Nephron progenitor cell (in vitro differentiated cells): ENCODE data around the gene CHRNG.

Experiments used
- DNase-seq: peaks from one replicate; pipeline ENCODE4 v3.0.0; 2021
- H3K27ac Mint-ChIP-seq: 2 replicates; pipeline ENCODE4 v1.8.0; 2021; ENCODE audit warnings: mild to moderate bottlenecking, moderate library complexity, mixed read lengths
- H3K27me3 Mint-ChIP-seq: 2 replicates; pipeline ENCODE4 v1.8.0; 2021; ENCODE audit warnings: mild to moderate bottlenecking, low read depth, mixed read lengths; ENCODE audit not compliant: poor library complexity
- H3K36me3 Mint-ChIP-seq: 2 replicates; pipeline ENCODE4 v1.8.0; 2021; ENCODE audit warnings: low read depth, mixed read lengths
- H3K4me1 Mint-ChIP-seq: 2 replicates; pipeline ENCODE4 v1.8.0; 2021; ENCODE audit warnings: mixed read lengths
- H3K4me3 Mint-ChIP-seq: 2 replicates; pipeline ENCODE4 v1.8.0; 2021; ENCODE audit warnings: mild to moderate bottlenecking, moderate library complexity, mixed read lengths
- H3K9me3 Mint-ChIP-seq: 2 replicates; pipeline ENCODE4 v1.8.0; 2021; ENCODE audit warnings: mild to moderate bottlenecking, moderate library complexity, mixed read lengths
- CTCF ChIP-seq: fragments of 200-600 bp; sonication (generic); IDR thresholded peaks from 2 replicates; pipeline ENCODE4 v1.5.0; 2021; ENCODE audit warnings: antibody characterized with exemption

Gene CHRNG

GRCh38 chr2:232492963-232493700 is 46.4 kb upstream of the CHRNG start:
- no peak for DNase-seq
- TF ChIP-seq CTCF, result no peak
- H3K27ac Mint-ChIP-seq, result peak overlapping the region; percentile 34
- no peaks in the 10 kb centered on the region for H3K36me3 Mint-ChIP-seq
- no peaks in the 10 kb centered on the region for H3K9me3 Mint-ChIP-seq
- peaks cover 59% of the 10 kb centered on the region for H3K27me3 Mint-ChIP-seq
- H3K4me1 Mint-ChIP-seq, result peaks cover 61% of the 10 kb centered on the region
- no peak overlapping the region for H3K4me3 Mint-ChIP-seq

- H3K9me3 Mint-ChIP-seq, result no peaks in the 10 kb centered on the region
- no peak for DNase-seq
- no peak overlapping the region for H3K27ac Mint-ChIP-seq
- TF ChIP-seq CTCF, result no peak
- H3K4me1 Mint-ChIP-seq, result peaks cover 64% of the 10 kb centered on the region
- peaks cover 57% of the 10 kb centered on the region for H3K27me3 Mint-ChIP-seq
- H3K4me3 Mint-ChIP-seq, result no peak overlapping the region
- no peaks in the 10 kb centered on the region for H3K36me3 Mint-ChIP-seq
These were observed 45.6 kb upstream of the CHRNG start for GRCh38 chr2:232493701-232494474.

GRCh38 chr2:232494542-232494941 is 45.0 kb upstream of the CHRNG start:
- Mint-ChIP-seq H3K27ac (no peak overlapping the region), H3K9me3 (no peaks in the 10 kb centered on the region), H3K4me1 (peaks cover 64% of the 10 kb centered on the region), H3K36me3 (no peaks in the 10 kb centered on the region), H3K27me3 (peaks cover 57% of the 10 kb centered on the region), H3K4me3 (no peak overlapping the region)
- DNase-seq, result no peak
- TF ChIP-seq CTCF, result no peak

GRCh38 chr2:232495292-232495691 is 44.2 kb upstream of the CHRNG start:
- Mint-ChIP-seq H3K4me3 (no peak overlapping the region), H3K36me3 (no peaks in the 10 kb centered on the region), H3K27me3 (peaks cover 57% of the 10 kb centered on the region), H3K9me3 (no peaks in the 10 kb centered on the region), H3K27ac (no peak overlapping the region), H3K4me1 (peaks cover 68% of the 10 kb centered on the region)
- no peak for DNase-seq
- no peak for TF ChIP-seq CTCF

- Mint-ChIP-seq H3K4me3 (no peak overlapping the region), H3K4me1 (peaks cover 73% of the 10 kb centered on the region)
- TF ChIP-seq CTCF, result no peak
These were observed 42.8 kb upstream of the CHRNG start for GRCh38 chr2:232496501-232497270.

More at GRCh38 chr2:232496501-232497270, 42.8 kb upstream of the CHRNG start:
- Mint-ChIP-seq H3K9me3 (no peaks in the 10 kb centered on the region), H3K36me3 (no peaks in the 10 kb centered on the region), H3K27ac (no peak overlapping the region), H3K27me3 (peaks cover 48% of the 10 kb centered on the region)
- DNase-seq, result peak; percentile 39
